Left ventricle myocardium inferior (tissue), 1 donor: Measurements from ENCODE around the gene ADGRA1. TPM values are rescaled to one million over a fixed set of nuclear protein-coding genes. Genes with fewer than 3 reads are reported as not detected.
A peak's percentile ranks its signal among the peaks of the same experiment; 100 is the strongest.

Source experiments
- DNase-seq: peaks from one replicate; pipeline ENCODE4 v3.0.0-alpha.2; 2020
- H3K27ac ChIP-seq: fragments of 200-600 bp; replicated peaks from 2 replicates; pipeline ENCODE4 v1.8.0; 2021
- H3K27me3 ChIP-seq: fragments of 200-600 bp; 2 replicates; pipeline ENCODE4 v1.8.0; 2021; ENCODE audit warnings: low read depth
- H3K36me3 ChIP-seq: fragments of 200-600 bp; 2 replicates; pipeline ENCODE4 v1.8.0; 2021
- H3K4me1 ChIP-seq: fragments of 200-600 bp; 2 replicates; pipeline ENCODE4 v1.8.0; 2021
- H3K4me3 ChIP-seq: fragments of 200-600 bp; 2 replicates; pipeline ENCODE4 v1.8.0; 2021; ENCODE audit warnings: mild to moderate bottlenecking, moderate library complexity
- H3K9me3 ChIP-seq: fragments of 200-600 bp; replicated peaks from 2 replicates; pipeline ENCODE4 v1.8.0; 2021
- intact Hi-C: fragments of 100-400 bp; cut with micrococcal nuclease; formaldehyde crosslinking; loops from one replicate; pipeline ENCODE4 v1.11.0; 2022
- total RNA-seq: library from RNA; stranded (reverse); fragmentation: NEBNext Ultra II Directional; extraction: Animal tissue kit (Norgen Biotek cat#: 25700); gene quantifications from one replicate; pipeline ENCODE4 v1.2.1, GENCODE V29; 2021
- TF ChIP-seq, protein P1 (sequence below): fragments of 200-600 bp; IDR thresholded peaks from 2 replicates; pipeline ENCODE4 v1.8.0; 2021; ENCODE audit warnings: antibody characterized with exemption, mild to moderate bottlenecking, borderline replicate concordance
- donor health status: DM: no; HTN: yes; CAD: no; lungs with severe emphysema.

The ADGRA1 gene
- total RNA-seq, 1 donor from 2014 or later = not detected

DNA sequence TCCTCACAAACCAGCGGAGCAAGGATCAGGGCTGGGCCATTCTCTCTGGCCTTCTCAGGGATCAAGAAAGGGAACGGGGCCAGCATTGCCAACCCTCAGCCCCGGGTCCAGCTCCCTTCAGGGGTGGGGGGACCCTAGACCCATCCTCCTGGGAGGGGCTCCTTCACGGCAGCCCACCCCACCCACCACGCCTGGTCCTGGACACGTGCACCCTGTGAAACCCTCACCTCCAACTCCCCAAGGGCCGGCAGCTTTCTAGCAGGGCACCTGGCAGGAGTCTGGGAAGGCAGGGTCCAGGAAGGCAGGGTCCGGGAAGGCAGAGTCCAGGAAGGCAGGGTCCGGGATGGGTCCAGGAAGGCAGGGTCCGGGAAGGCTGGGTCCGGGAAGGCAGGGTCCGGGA is 46.6 kb upstream of the ADGRA1 start:
- Histone ChIP-seq H3K27me3 (peaks cover 90% of the 10 kb centered on the region), H3K9me3 (no peaks in the 10 kb centered on the region), H3K4me3 (no peak overlapping the region), H3K4me1 (no peaks in the 10 kb centered on the region), H3K27ac (no peak overlapping the region), H3K36me3 (no peaks in the 10 kb centered on the region)
- intact Hi-C loops = no loop called here
- TF ChIP-seq, protein P1, sequence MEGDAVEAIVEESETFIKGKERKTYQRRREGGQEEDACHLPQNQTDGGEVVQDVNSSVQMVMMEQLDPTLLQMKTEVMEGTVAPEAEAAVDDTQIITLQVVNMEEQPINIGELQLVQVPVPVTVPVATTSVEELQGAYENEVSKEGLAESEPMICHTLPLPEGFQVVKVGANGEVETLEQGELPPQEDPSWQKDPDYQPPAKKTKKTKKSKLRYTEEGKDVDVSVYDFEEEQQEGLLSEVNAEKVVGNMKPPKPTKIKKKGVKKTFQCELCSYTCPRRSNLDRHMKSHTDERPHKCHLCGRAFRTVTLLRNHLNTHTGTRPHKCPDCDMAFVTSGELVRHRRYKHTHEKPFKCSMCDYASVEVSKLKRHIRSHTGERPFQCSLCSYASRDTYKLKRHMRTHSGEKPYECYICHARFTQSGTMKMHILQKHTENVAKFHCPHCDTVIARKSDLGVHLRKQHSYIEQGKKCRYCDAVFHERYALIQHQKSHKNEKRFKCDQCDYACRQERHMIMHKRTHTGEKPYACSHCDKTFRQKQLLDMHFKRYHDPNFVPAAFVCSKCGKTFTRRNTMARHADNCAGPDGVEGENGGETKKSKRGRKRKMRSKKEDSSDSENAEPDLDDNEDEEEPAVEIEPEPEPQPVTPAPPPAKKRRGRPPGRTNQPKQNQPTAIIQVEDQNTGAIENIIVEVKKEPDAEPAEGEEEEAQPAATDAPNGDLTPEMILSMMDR = no peak
- no peak for DNase-seq

DNA sequence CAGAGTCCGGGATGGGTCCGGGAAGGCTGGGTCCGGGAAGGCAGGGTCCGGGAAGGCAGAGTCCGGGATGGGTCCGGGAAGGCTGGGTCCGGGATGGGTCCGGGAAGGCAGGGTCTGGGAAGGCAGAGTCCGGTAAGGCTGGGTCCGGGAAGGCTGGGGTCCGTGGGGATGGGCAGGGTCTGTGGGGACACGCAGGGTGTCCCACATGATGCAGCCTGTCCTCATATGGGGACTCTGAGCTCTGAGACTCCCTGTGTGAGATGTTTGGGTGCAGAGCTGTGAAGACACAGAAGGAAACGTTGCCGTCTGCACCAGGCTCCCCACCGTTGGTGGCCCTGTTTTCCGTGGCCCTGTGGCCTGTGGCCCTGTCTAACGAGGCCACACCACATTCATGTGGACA is 45.7 kb upstream of the ADGRA1 start:
- peaks cover 91% of the 10 kb centered on the region for H3K27me3 ChIP-seq
- TF ChIP-seq, protein P1 = no peak
- no peak overlapping the region for H3K4me3 ChIP-seq
- no peaks in the 10 kb centered on the region for H3K36me3 ChIP-seq
- H3K4me1 ChIP-seq = no peaks in the 10 kb centered on the region
- intact Hi-C loops = no loop called here
- DNase-seq = no peak
- H3K9me3 ChIP-seq = no peaks in the 10 kb centered on the region
- H3K27ac ChIP-seq = no peak overlapping the region

DNA sequence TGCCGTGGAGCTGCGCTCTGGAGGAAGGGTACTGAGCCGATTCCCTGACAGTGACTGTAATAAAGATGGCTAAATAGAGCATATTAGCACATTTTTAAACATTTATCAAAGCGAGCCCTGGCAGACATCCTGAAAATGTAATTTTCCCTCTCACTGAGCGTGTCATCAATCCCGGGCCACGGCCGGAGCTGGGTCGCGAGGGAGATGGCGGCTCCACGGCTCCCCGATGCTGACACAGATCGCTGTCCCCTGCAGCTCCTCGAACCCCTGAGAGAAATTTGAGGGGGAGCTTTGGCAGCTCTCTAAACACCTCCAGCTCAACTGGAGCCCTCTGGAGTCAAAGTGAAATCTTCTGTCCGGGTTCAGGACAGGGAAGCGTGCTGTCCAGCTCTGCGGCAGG is 44.9 kb upstream of the ADGRA1 start:
- Histone ChIP-seq H3K27me3 (peaks cover 91% of the 10 kb centered on the region), H3K9me3 (no peaks in the 10 kb centered on the region), H3K36me3 (no peaks in the 10 kb centered on the region), H3K4me3 (no peak overlapping the region), H3K4me1 (no peaks in the 10 kb centered on the region), H3K27ac (no peak overlapping the region)
- DNase-seq = no peak
- TF ChIP-seq, protein P1 = no peak
- intact Hi-C loops = no loop called here

DNA sequence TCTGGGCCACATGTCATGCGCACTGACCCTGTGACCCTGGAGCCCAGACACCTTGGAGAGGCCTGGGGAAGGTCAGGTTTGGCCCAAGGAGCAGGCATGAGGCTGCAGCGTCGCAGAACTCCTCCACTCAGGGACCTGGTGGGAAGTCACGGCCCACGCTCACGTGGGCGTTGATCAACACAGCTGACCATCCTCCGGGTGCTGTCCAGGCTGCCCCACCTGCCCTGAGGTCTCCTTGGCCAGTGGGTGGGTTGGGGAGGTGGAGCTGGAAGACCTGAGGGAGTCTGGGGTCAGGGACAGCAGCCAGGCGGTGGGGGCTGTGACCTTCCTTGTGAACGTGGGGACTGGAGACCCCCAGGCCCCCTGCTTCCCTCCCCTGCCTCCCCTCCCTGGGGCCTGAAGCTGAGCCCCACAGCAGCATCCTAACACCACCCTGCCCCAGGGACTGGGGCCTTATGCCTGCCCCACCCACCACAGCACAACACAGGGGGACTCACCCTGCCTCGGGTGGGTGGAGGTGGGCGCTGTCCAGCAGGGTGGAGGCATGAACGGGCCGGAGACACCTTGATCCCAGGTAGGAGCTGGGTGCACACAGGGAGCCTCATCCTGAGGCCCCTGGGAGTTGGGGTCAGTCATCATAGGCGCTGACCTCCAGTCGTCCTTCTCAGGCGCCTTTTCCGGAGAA is 44.0 kb upstream of the ADGRA1 start:
- TF ChIP-seq, protein P1 = no peak
- DNase-seq = no peak
- no peaks in the 10 kb centered on the region for H3K36me3 ChIP-seq
- no peak overlapping the region for H3K27ac ChIP-seq
- intact Hi-C loops = no loop called here
- H3K27me3 ChIP-seq = peaks cover 91% of the 10 kb centered on the region
- no peaks in the 10 kb centered on the region for H3K4me1 ChIP-seq
- H3K9me3 ChIP-seq = no peaks in the 10 kb centered on the region
- H3K4me3 ChIP-seq = no peak overlapping the region

DNA sequence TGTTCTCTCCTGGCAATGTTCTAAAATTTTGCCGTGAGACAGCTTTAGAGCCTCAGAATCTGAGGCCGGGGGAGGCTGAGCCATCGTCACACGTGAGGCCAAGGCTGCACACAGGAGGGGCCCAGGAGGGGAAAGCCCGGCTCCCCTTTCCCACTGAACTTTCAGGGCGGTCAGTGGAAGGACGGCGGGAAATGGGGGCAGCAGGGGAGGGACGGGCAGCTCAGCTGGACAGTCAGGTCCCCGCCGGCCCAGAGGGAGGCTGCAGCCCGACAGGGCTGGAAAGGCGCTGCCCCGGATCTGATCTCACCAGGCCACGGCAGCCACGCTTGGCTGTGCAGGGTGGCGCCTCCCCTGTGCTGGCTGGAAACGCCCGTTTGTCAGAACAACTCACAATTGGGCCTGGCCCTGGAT is 43.3 kb upstream of the ADGRA1 start:
- Histone ChIP-seq H3K4me3 (peak overlapping the region; percentile 37), H3K27me3 (peaks cover 91% of the 10 kb centered on the region), H3K27ac (no peak overlapping the region), H3K9me3 (no peaks in the 10 kb centered on the region), H3K4me1 (no peaks in the 10 kb centered on the region), H3K36me3 (no peaks in the 10 kb centered on the region)
- DNase-seq = peak; percentile 54
- intact Hi-C loops = no loop called here
- TF ChIP-seq, protein P1 = no peak
